SK-N-SH (cell line): Measurements from ENCODE around the gene RHOJ. TPM values are rescaled to one million over a fixed set of nuclear protein-coding genes. Genes with fewer than 3 reads are reported as not detected.
A peak's percentile ranks its signal among the peaks of the same experiment; 100 is the strongest.

Experiments used
- CHD2 ChIP-seq: fragments of 150-350 bp; IDR thresholded peaks from 2 replicates; pipeline ENCODE4 v1.6.1; 2018; ENCODE audit warnings: low read length; ENCODE audit not compliant: partially characterized antibody
- CTCF ChIP-seq: fragments of 200-600 bp; sonication (generic); IDR thresholded peaks from 2 replicates; pipeline ENCODE4 v1.6.1; 2017; ENCODE audit warnings: antibody characterized with exemption, mild to moderate bottlenecking, moderate library complexity
- ELF1 ChIP-seq: IDR thresholded peaks from 2 replicates; pipeline ENCODE4 v1.4.0; 2012
- EZH2phosphoT487 ChIP-seq: fragments of 200-600 bp; sonication (generic); IDR thresholded peaks from 2 replicates; pipeline ENCODE4 v1.6.1; 2017; ENCODE audit warnings: low read depth, mixed run types, mild to moderate bottlenecking, antibody characterized with exemption, moderate library complexity, borderline replicate concordance
- FOSL2 ChIP-seq: IDR thresholded peaks from 2 replicates; pipeline ENCODE4 v1.4.0; 2012; ENCODE audit warnings: low read depth, mild to moderate bottlenecking, moderate library complexity, borderline replicate concordance
- FOXJ3 ChIP-seq: sonication (generic); formaldehyde crosslinking; IDR thresholded peaks from 2 replicates; pipeline ENCODE4 v1.5.1; 2020; ENCODE audit warnings: mild to moderate bottlenecking, missing genetic modification reagents
- FOXM1 ChIP-seq: IDR thresholded peaks from 2 replicates; pipeline ENCODE4 v1.4.0; 2012; ENCODE audit warnings: low read depth, mild to moderate bottlenecking
- GABPA ChIP-seq: IDR thresholded peaks from 2 replicates; pipeline ENCODE4 v1.4.0; 2012; ENCODE audit warnings: low read depth, mild to moderate bottlenecking
- GATA2 ChIP-seq: sonication (generic); formaldehyde crosslinking; IDR thresholded peaks from 2 replicates; pipeline ENCODE4 v1.5.0; 2020; ENCODE audit warnings: mild to moderate bottlenecking, missing genetic modification reagents
- MEF2A ChIP-seq: IDR thresholded peaks from 2 replicates; pipeline ENCODE4 v1.4.0; 2012; ENCODE audit warnings: low read depth, borderline replicate concordance
- NFIC ChIP-seq: IDR thresholded peaks from 2 replicates; pipeline ENCODE4 v1.4.0; 2012; ENCODE audit warnings: borderline replicate concordance
- POLR2AphosphoS5 ChIP-seq: IDR thresholded peaks from 2 replicates; pipeline ENCODE4 v1.6.1; 2012; ENCODE audit warnings: low read depth, low read length
- RAD21 ChIP-seq: IDR thresholded peaks from 2 replicates; pipeline ENCODE4 v1.6.1; 2012; ENCODE audit warnings: mild to moderate bottlenecking, low read length
- RCOR1 ChIP-seq: fragments of 150-350 bp; IDR thresholded peaks from 2 replicates; pipeline ENCODE4 v1.6.1; 2017; ENCODE audit warnings: antibody characterized with exemption, low read length
- RFX5 ChIP-seq: IDR thresholded peaks from 2 replicates; pipeline ENCODE4 v1.6.1; 2012; ENCODE audit warnings: mild to moderate bottlenecking, improper control_type of control experiment, low read length
- RXRA ChIP-seq: IDR thresholded peaks from 2 replicates; pipeline ENCODE4 v1.4.0; 2012; ENCODE audit warnings: low read depth, mild to moderate bottlenecking, borderline replicate concordance
- SIN3A ChIP-seq: IDR thresholded peaks from 2 replicates; pipeline ENCODE4 v1.6.1; 2012; ENCODE audit warnings: low read depth, mild to moderate bottlenecking, low read length, moderate library complexity, borderline replicate concordance
- SMC3 ChIP-seq: IDR thresholded peaks from 2 replicates; pipeline ENCODE4 v1.6.1; 2012; ENCODE audit warnings: low read depth, low read length, improper control_type of control experiment
- TCF12 ChIP-seq: IDR thresholded peaks from 2 replicates; pipeline ENCODE4 v1.4.0; 2012
- ZBTB33 ChIP-seq: IDR thresholded peaks from 2 replicates; pipeline ENCODE4 v1.4.0; 2012; ENCODE audit warnings: low read depth, borderline replicate concordance
- polyA plus RNA-seq, 3 experiments: library from polyadenylated mRNA; depleted of rRNA; stranded (reverse); fragments of >200 nt; gene quantifications; 2 replicates each; pipeline ENCODE4 v1.2.3, GENCODE V29; 2012
- TF ChIP-seq, protein P1 (sequence below): IDR thresholded peaks from 2 replicates; pipeline ENCODE4 v1.4.0; 2012; ENCODE audit warnings: low read depth
- TF ChIP-seq, protein P2 (sequence below): IDR thresholded peaks from 2 replicates; pipeline ENCODE4 v1.4.0; 2012; ENCODE audit warnings: low read depth, borderline replicate concordance
- TF ChIP-seq, protein P3 (sequence below): fragments of 150-350 bp; IDR thresholded peaks from 2 replicates; pipeline ENCODE4 v1.6.1; 2016; ENCODE audit warnings: mild to moderate bottlenecking, low read depth, low read length

Gene RHOJ
- polyA plus RNA-seq, 1 of the 3 experiments (the other 2 are of a cell fraction): 12.1 TPM

GRCh38 chr14:63174760-63175191, 29.5 kb upstream of the RHOJ start (continued):
- no peak; the same call in 1 of the 2 replicates for TF ChIP-seq FOSL2
- no peak for TF ChIP-seq EZH2phosphoT487
- TF ChIP-seq SMC3: peak; percentile 70
- no peak for TF ChIP-seq SIN3A
- TF ChIP-seq, protein P1, sequence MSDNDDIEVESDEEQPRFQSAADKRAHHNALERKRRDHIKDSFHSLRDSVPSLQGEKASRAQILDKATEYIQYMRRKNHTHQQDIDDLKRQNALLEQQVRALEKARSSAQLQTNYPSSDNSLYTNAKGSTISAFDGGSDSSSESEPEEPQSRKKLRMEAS: no peak
- no peak for TF ChIP-seq CHD2
- TF ChIP-seq GATA2 (CRISPR knock-in tag): no peak
- TF ChIP-seq, protein P2, sequence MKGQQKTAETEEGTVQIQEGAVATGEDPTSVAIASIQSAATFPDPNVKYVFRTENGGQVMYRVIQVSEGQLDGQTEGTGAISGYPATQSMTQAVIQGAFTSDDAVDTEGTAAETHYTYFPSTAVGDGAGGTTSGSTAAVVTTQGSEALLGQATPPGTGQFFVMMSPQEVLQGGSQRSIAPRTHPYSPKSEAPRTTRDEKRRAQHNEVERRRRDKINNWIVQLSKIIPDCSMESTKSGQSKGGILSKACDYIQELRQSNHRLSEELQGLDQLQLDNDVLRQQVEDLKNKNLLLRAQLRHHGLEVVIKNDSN: no peak
- TF ChIP-seq NFIC: no peak
- no peak for TF ChIP-seq POLR2AphosphoS5
- TF ChIP-seq RAD21: peak; percentile 67
- no peak for TF ChIP-seq MEF2A
- TF ChIP-seq TCF12: peak; percentile 43; the same call in 1 of the 2 replicates
- TF ChIP-seq FOXJ3 (CRISPR knock-in tag): no peak
- TF ChIP-seq, protein P3, sequence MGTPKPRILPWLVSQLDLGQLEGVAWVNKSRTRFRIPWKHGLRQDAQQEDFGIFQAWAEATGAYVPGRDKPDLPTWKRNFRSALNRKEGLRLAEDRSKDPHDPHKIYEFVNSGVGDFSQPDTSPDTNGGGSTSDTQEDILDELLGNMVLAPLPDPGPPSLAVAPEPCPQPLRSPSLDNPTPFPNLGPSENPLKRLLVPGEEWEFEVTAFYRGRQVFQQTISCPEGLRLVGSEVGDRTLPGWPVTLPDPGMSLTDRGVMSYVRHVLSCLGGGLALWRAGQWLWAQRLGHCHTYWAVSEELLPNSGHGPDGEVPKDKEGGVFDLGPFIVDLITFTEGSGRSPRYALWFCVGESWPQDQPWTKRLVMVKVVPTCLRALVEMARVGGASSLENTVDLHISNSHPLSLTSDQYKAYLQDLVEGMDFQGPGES: no peak
- TF ChIP-seq FOXM1: no peak
- no peak for TF ChIP-seq RFX5
- TF ChIP-seq RCOR1: no peak
- TF ChIP-seq CTCF: peak; percentile 80
- peak; percentile 39; the same call in 1 of the 2 replicates for TF ChIP-seq RXRA
- no peak for TF ChIP-seq ELF1
- no peak for TF ChIP-seq ZBTB33
- no peak for TF ChIP-seq GABPA
